ENCODE measurements around the gene INO80. TPM values are rescaled to one million over a fixed set of nuclear protein-coding genes. Genes with fewer than 3 reads are reported as not detected.

Gene INO80
- total and polyA plus RNA-seq, 2 donors (not counting 3 experiments of a cell fraction or from before 2014, with no cell fraction given), result 5.7 to 29.1 TPM

GRCh38 chr15:41148065-41148464, 32.0 kb upstream of the INO80 start:
- intact Hi-C loops (cut with micrococcal nuclease), result no loop called here
- FAIRE-seq, result no peak
- Histone ChIP-seq H3K4me1 (ENCODE audit: control insufficient read depth, extremely low read depth, insufficient read depth, low read length) (no peaks in the 10 kb centered on the region), H3K4me3 (replicated peaks in 1 of 3; ENCODE audit: insufficient read depth in 1 of 3, low read depth in 1 of 3, low read length in 3 of 3) (no peak overlapping the region), H2AFZ (ENCODE audit: low read depth, low read length) (no peak overlapping the region), H3K4me2 (ENCODE audit: insufficient read depth, low read length) (no peak overlapping the region), H3K9ac (replicated peaks; ENCODE audit: extremely low read depth, insufficient read depth, low read length) (no peak overlapping the region), H4K20me1 (replicated peaks; ENCODE audit: control insufficient read depth, extremely low read depth, insufficient read depth, low read length) (no peaks in the 10 kb centered on the region), H3K27me3 (ENCODE audit: control insufficient read depth in 2 of 2, insufficient read depth in 2 of 2, low read length in 2 of 2) (no peaks in the 10 kb centered on the region), H3K27ac (ENCODE audit: insufficient read depth, low read depth, low read length) (no peak overlapping the region), H3K36me3 (ENCODE audit: control insufficient read depth in 2 of 2, extremely low read depth in 1 of 2, insufficient read depth in 2 of 2, low read length in 2 of 2) (no peaks in the 10 kb centered on the region), H3K9me3 (replicated peaks; ENCODE audit: control insufficient read depth, insufficient read depth, low read length) (no peaks in the 10 kb centered on the region), H3K79me2 (ENCODE audit: control insufficient read depth, insufficient read depth, low read length) (no peaks in the 10 kb centered on the region), H3K9me1 (replicated peaks; ENCODE audit: control insufficient read depth, extremely low read depth, insufficient read depth, low read length) (no peaks in the 10 kb centered on the region)
- TF ChIP-seq JUN (IDR thresholded peaks at IDR 0.05; ENCODE audit: borderline replicate concordance, insufficient read depth, insufficient read length, low read depth) (no peak), FOS (IDR thresholded peaks at IDR 0.05; ENCODE audit: borderline replicate concordance, insufficient read depth, low read length) (no peak), MYC (IDR thresholded peaks at IDR 0.05; ENCODE audit: low read depth, low read length) (no peak), CTCF (IDR thresholded peaks at IDR 0.05; ENCODE audit: extremely low read depth in 1 of 2, insufficient read depth in 1 of 2, low read depth in 1 of 2, low read length in 2 of 2) (no peak), GATA2 (IDR thresholded peaks at IDR 0.05; ENCODE audit: insufficient read depth, insufficient read length, low read depth, low read length) (no peak), EZH2 (IDR thresholded peaks at IDR 0.05; ENCODE audit: borderline replicate concordance, low read depth, low read length, severe bottlenecking) (no peak)
- ChIA-PET POLR2A (no interaction called here), CTCF (no interaction called here)
- DNase-seq (ENCODE audit: low read depth, low spot score), result no peak
- BruUV-seq (replicated peaks), result no TSS peak
- dilution Hi-C loops (cut with MboI; ENCODE audit: extremely low pct_ligation_motif_present, low sequenced_read_pairs), result no loop called here

- Histone ChIP-seq H3K9me3 (replicated peaks; ENCODE audit: control insufficient read depth, insufficient read depth, low read length) (no peaks in the 10 kb centered on the region), H3K79me2 (ENCODE audit: control insufficient read depth, insufficient read depth, low read length) (no peaks in the 10 kb centered on the region), H4K20me1 (replicated peaks; ENCODE audit: control insufficient read depth, extremely low read depth, insufficient read depth, low read length) (no peaks in the 10 kb centered on the region), H3K9me1 (replicated peaks; ENCODE audit: control insufficient read depth, extremely low read depth, insufficient read depth, low read length) (no peaks in the 10 kb centered on the region), H3K9ac (replicated peaks; ENCODE audit: extremely low read depth, insufficient read depth, low read length) (no peak overlapping the region), H2AFZ (ENCODE audit: low read depth, low read length) (no peak overlapping the region), H3K4me3 (replicated peaks in 1 of 3; ENCODE audit: insufficient read depth in 1 of 3, low read depth in 1 of 3, low read length in 3 of 3) (no peak overlapping the region), H3K36me3 (ENCODE audit: control insufficient read depth in 2 of 2, extremely low read depth in 1 of 2, insufficient read depth in 2 of 2, low read length in 2 of 2) (no peaks in the 10 kb centered on the region), H3K27ac (ENCODE audit: insufficient read depth, low read depth, low read length) (no peak overlapping the region), H3K27me3 (ENCODE audit: control insufficient read depth in 2 of 2, insufficient read depth in 2 of 2, low read length in 2 of 2) (no peaks in the 10 kb centered on the region), H3K4me1 (ENCODE audit: control insufficient read depth, extremely low read depth, insufficient read depth, low read length) (no peaks in the 10 kb centered on the region), H3K4me2 (ENCODE audit: insufficient read depth, low read length) (no peak overlapping the region)
- no peak for DNase-seq (ENCODE audit: low read depth, low spot score)
- CTCF ChIA-PET, result no interaction called here
- TF ChIP-seq EZH2 (IDR thresholded peaks at IDR 0.05; ENCODE audit: borderline replicate concordance, low read depth, low read length, severe bottlenecking) (no peak), POLR2A (IDR thresholded peaks at IDR 0.05; ENCODE audit: low read depth, low read length) (no peak), GATA2 (IDR thresholded peaks at IDR 0.05; ENCODE audit: insufficient read depth, insufficient read length, low read depth, low read length) (no peak), CTCF (IDR thresholded peaks at IDR 0.05; ENCODE audit: extremely low read depth in 1 of 2, insufficient read depth in 1 of 2, low read depth in 1 of 2, low read length in 2 of 2) (no peak), POLR2AphosphoS5 (IDR thresholded peaks at IDR 0.05; ENCODE audit: insufficient read depth, low read depth, low read length) (no peak), FOS (IDR thresholded peaks at IDR 0.05; ENCODE audit: borderline replicate concordance, insufficient read depth, low read length) (no peak), MAX (IDR thresholded peaks at IDR 0.05; ENCODE audit: insufficient read depth, insufficient read length) (no peak), JUN (IDR thresholded peaks at IDR 0.05; ENCODE audit: borderline replicate concordance, insufficient read depth, insufficient read length, low read depth) (no peak), MYC (IDR thresholded peaks at IDR 0.05; ENCODE audit: low read depth, low read length) (no peak)
- no peak for FAIRE-seq
- dilution Hi-C loops (cut with MboI; ENCODE audit: extremely low pct_ligation_motif_present, low sequenced_read_pairs) (no loop called here), intact Hi-C loops (cut with micrococcal nuclease) (no loop called here)
- POLR2A ChIA-PET, result no interaction called here
- no TSS peak for BruUV-seq (replicated peaks)
These were observed 23.5 kb upstream of the INO80 start for GRCh38 chr15:41139619-41140018.

All from endothelial cell of umbilical vein (primary cell).